K562 (cell line): ENCODE results near the gene UBR3. TPM values are rescaled to one million over a fixed set of nuclear protein-coding genes. Genes with fewer than 3 reads are reported as not detected.
A peak's percentile ranks its signal among the peaks of the same experiment; 100 is the strongest.

Source experiments
- CCAR2 ChIP-seq: fragments of 200-400 bp; formaldehyde crosslinking; IDR thresholded peaks from 2 replicates; pipeline ENCODE4 v1.6.1; 2017; ENCODE audit warnings: mild to moderate bottlenecking, low read depth, low read length
- HDGF ChIP-seq: fragments of 450-650 bp; IDR thresholded peaks from 2 replicates; pipeline ENCODE4 v1.6.1; 2016
- NCOA4 ChIP-seq: fragments of 450-650 bp; IDR thresholded peaks from 2 replicates; pipeline ENCODE4 v1.6.1; 2018; ENCODE audit warnings: mild to moderate bottlenecking; ENCODE audit not compliant: partially characterized antibody
- NONO ChIP-seq, 2 experiments: fragments of 200-400 bp in 1 of 2; fragments of 450-650 bp in 1 of 2; formaldehyde crosslinking in 1 of 2; IDR thresholded peaks; 2 replicates each; pipeline ENCODE4 v1.6.1; 2017; ENCODE audit warnings: low read depth in 2 of 2, mild to moderate bottlenecking in 2 of 2, moderate library complexity in 2 of 2, low read length in 1 of 2
- REST ChIP-seq, 2 experiments: fragments of 450-650 bp; formaldehyde crosslinking in 1 of 2; IDR thresholded peaks; 2 replicates each; pipeline versions ENCODE4 v1.4.0 to v1.6.1; 2014 to 2020; ENCODE audit warnings: mild to moderate bottlenecking in 2 of 2, borderline replicate concordance in 1 of 2, low read depth in 1 of 2
- U2AF2 ChIP-seq: fragments of 200-400 bp; formaldehyde crosslinking; optimal IDR thresholded peaks from 2 replicates; pipeline ENCODE3; 2017; ENCODE audit warnings: low read depth, mild to moderate bottlenecking, low read length
- ZBTB40 ChIP-seq, 2 experiments: fragments of 450-650 bp in 1 of 2; sonication (generic) in 1 of 2; formaldehyde crosslinking in 1 of 2; IDR thresholded peaks; 2 replicates each; pipeline versions ENCODE4 v1.7.1 to v1.9.0; 2016 to 2022; ENCODE audit warnings: inconsistent platforms in 1 of 2, mild to moderate bottlenecking in 1 of 2, missing genetic modification reagents in 1 of 2
- ZNF184 ChIP-seq: sonication (generic); formaldehyde crosslinking; IDR thresholded peaks from 2 replicates; pipeline ENCODE4 v1.5.0; 2020; ENCODE audit warnings: missing genetic modification reagents
- polyA plus RNA-seq, 8 experiments: library from polyadenylated mRNA; depleted of rRNA in 4 of 8; stranded (reverse) in 5 of 8; unstranded in 3 of 8; fragments of >200 nt; fragmentation: Nextera tagmentation in 2 of 8; fragmentation: Illumina TruSeq in 1 of 8; extraction: Ambion mirVana in 2 of 8; extraction: Trizol in 1 of 8; gene quantifications; 2 replicates each; pipeline versions ENCODE4 v1.2.1 to v1.2.3, GENCODE V29; 2011 to 2014; ENCODE audit warnings: inconsistent platforms in 1 of 8, missing spikeins in 1 of 8
- total RNA-seq, 7 experiments: library from RNA; depleted of rRNA in 6 of 7; stranded (reverse); fragments of >200 nt in 6 of 7; fragmentation: Illumina TruSeq in 2 of 7; extraction: Trizol in 2 of 7; gene quantifications; 2 replicates each; pipeline versions ENCODE4 v1.2.1 to v1.2.3, GENCODE V29; 2011 to 2021; ENCODE audit warnings: low replicate concordance in 1 of 7

The UBR3 gene
- total and polyA plus RNA-seq, 9 of the 15 experiments (the other 6 are each of a cell fraction or from before 2014, with no cell fraction given), result 14.4 to 63.5 (median 40.4) TPM

- TF ChIP-seq NONO (IDR thresholded peaks at IDR 0.05; ENCODE audit: low read depth in 2 of 2, low read length in 1 of 2) (peak in 1 of 2 experiments; percentile 53; a peak in 2 of 4 replicates), HDGF (no peak), U2AF2 (no peak), CCAR2 (no peak), ZNF184 (CRISPR knock-in tag) (no peak), REST (IDR thresholded peaks at IDR 0.05; ENCODE audit: borderline replicate concordance) (peak; percentile 24; the same call in 1 of the 2 replicates), REST (CRISPR knock-in tag; IDR thresholded peaks at IDR 0.05; ENCODE audit: low read depth) (no peak), ZBTB40 (IDR thresholded peaks at IDR 0.05) (peak; percentile 18; the same call in 1 of the 2 replicates), ZBTB40 (CRISPR knock-in tag; IDR thresholded peaks at IDR 0.05) (no peak), NCOA4 (no peak)
These were observed 12.9 kb downstream of the UBR3 start (continued) for GRCh38 chr2:169839954-169840746.
